Spleen (tissue), 11 donors: ENCODE measurements around the gene EFCAB12. TPM values are rescaled to one million over a fixed set of nuclear protein-coding genes. Genes with fewer than 3 reads are reported as not detected.

ENCODE experiments used
- polyA plus RNA-seq, 3 donors: library from polyadenylated mRNA; stranded (reverse); fragments of 200-250 nt; gene quantifications; one replicate each; pipeline ENCODE4 v1.2.1, GENCODE V29; 2013
- small RNA-seq, 4 donors: library from RNA; depleted of rRNA; stranded (forward); fragments of <200 nt; gene quantifications; one replicate each; pipeline ENCODE3, GENCODE V24; 2016
- total RNA-seq, 7 donors: library from RNA; depleted of rRNA in 3 of 7; stranded (reverse); fragments of >200 nt in 3 of 7; fragmentation: NEBNext Ultra II Directional in 4 of 7; extraction: Animal tissue kit (Norgen Biotek cat#: 25700) in 4 of 7; gene quantifications; one replicate each; pipeline versions ENCODE4 v1.1.0 to v1.2.1, GENCODE V29; 2016 to 2021
- donor health status: healthy with polysubstance abuse.
- donor health status: DM: no; HTN: no; CAD: no; lungs with moderate emphysema.
- donor health status: DM: no; HTN: no; CAD: no.
- donor health status: Bipolar disorder and iron deficiency.
- donor health status: healthy.
- donor health status: DM: no; HTN: no; CAD: no.
- donor health status: DM: yes; HTN: yes; CAD: no.

EFCAB12 gene
- total and polyA plus RNA-seq, 10 donors: 0.20 to 2.1 (median 1.0) TPM

Small RNA genes lying within 50 kb of the gene (small RNA-seq; reads per million reads assigned to genes)
- 4.7 to 47.9 (median 13.5) reads per million in 4 donors for gene SNORA7B

Other genes with a start within 250 kb of the EFCAB12 start
- 100 to 1,000 TPM; 252 to 420 (median 279) TPM for gene CNBP, start 244.7 kb downstream of the EFCAB12 start, total RNA-seq
- 100 to 1,000 TPM; 301 to 360 (median 324) TPM for gene CNBP, start 244.7 kb downstream of the EFCAB12 start, polyA plus RNA-seq
- 100 to 1,000 TPM in 5 of 7 donors, 10 to 100 TPM in 2; 90.8 to 134 (median 116) TPM for gene COPG1, start 179.0 kb downstream of the EFCAB12 start, total RNA-seq
- 10 to 100 TPM; 47.8 to 52.3 (median 49.8) TPM for gene COPG1, start 179.0 kb downstream of the EFCAB12 start, polyA plus RNA-seq
- 10 to 100 TPM; 24.0 to 31.9 (median 30.7) TPM for gene HMCES, start 149.8 kb downstream of the EFCAB12 start, total RNA-seq
- gene HMCES, start 149.8 kb downstream of the EFCAB12 start, polyA plus RNA-seq: 10 to 100 TPM; 16.1 to 60.7 (median 18.8) TPM
- 10 to 100 TPM; 47.7 to 72.6 (median 58.4) TPM for gene MBD4, start 11.3 kb upstream of the EFCAB12 start, total RNA-seq
- gene MBD4, start 11.3 kb upstream of the EFCAB12 start, polyA plus RNA-seq: 10 to 100 TPM; 40.0 to 52.2 (median 41.4) TPM
- gene IFT122, start 11.6 kb upstream of the EFCAB12 start, total RNA-seq: 10 to 100 TPM; 17.7 to 31.3 (median 25.2) TPM
- 1 to 10 TPM; 5.2 to 8.8 (median 8.5) TPM for gene IFT122, start 11.6 kb upstream of the EFCAB12 start, polyA plus RNA-seq
- not detected for gene RHO, start 100.0 kb upstream of the EFCAB12 start, total RNA-seq
- gene RHO, start 100.0 kb upstream of the EFCAB12 start, polyA plus RNA-seq: not detected
- not detected for gene H1-8, start 114.5 kb upstream of the EFCAB12 start, total RNA-seq
- not detected for gene H1-8, start 114.5 kb upstream of the EFCAB12 start, polyA plus RNA-seq
- 100 to 1,000 TPM; 121 to 238 (median 170) TPM for gene PLXND1, start 178.0 kb upstream of the EFCAB12 start, total RNA-seq
- gene PLXND1, start 178.0 kb upstream of the EFCAB12 start, polyA plus RNA-seq: 10 to 100 TPM; 44.4 to 97.9 (median 79.2) TPM